KMS-11 (cell line): ENCODE data around the gene GID4.

Source experiments
- H2AFZ ChIP-seq: fragments of 200-600 bp; sonication (generic); 2 replicates; pipeline ENCODE4 v1.6.1; 2016; ENCODE audit warnings: antibody characterized with exemption, mixed run types, low read depth
- H3K27ac ChIP-seq: fragments of 200-600 bp; sonication (generic); 2 replicates; pipeline ENCODE4 v1.6.1; 2016; ENCODE audit warnings: mild to moderate bottlenecking, mixed run types
- H3K27me3 ChIP-seq: fragments of 200-600 bp; sonication (generic); 2 replicates; pipeline ENCODE4 v1.6.1; 2017; ENCODE audit warnings: mild to moderate bottlenecking, low read depth, mixed run types, moderate library complexity; ENCODE audit not compliant: insufficient read depth
- H3K36me3 ChIP-seq: fragments of 200-600 bp; sonication (generic); 2 replicates; pipeline ENCODE4 v1.6.1; 2017; ENCODE audit warnings: mild to moderate bottlenecking, mixed run types; ENCODE audit not compliant: insufficient read depth
- H3K4me1 ChIP-seq: fragments of 200-600 bp; sonication (generic); 2 replicates; pipeline ENCODE4 v1.6.1; 2016; ENCODE audit warnings: mild to moderate bottlenecking, low read depth, mixed run types; ENCODE audit not compliant: poor library complexity, severe bottlenecking
- H3K4me2 ChIP-seq: fragments of 200-600 bp; sonication (generic); 2 replicates; pipeline ENCODE4 v1.7.0; 2016; ENCODE audit warnings: mild to moderate bottlenecking, mixed run types
- H3K4me3 ChIP-seq: fragments of 200-600 bp; sonication (generic); IDR thresholded peaks from 2 replicates; pipeline ENCODE4 v1.6.1; 2017; ENCODE audit warnings: low read depth, low read length, mixed read lengths; ENCODE audit not compliant: insufficient read depth
- H3K79me2 ChIP-seq: fragments of 200-600 bp; sonication (generic); 2 replicates; pipeline ENCODE4 v1.6.1; 2016; ENCODE audit warnings: low read depth, mixed run types; ENCODE audit not compliant: insufficient read depth
- H3K9ac ChIP-seq: fragments of 200-600 bp; sonication (generic); 2 replicates; pipeline ENCODE4 v1.6.1; 2016; ENCODE audit warnings: mild to moderate bottlenecking, mixed run types
- H4K20me1 ChIP-seq: fragments of 200-600 bp; sonication (generic); 2 replicates; pipeline ENCODE4 v1.6.1; 2016; ENCODE audit warnings: mild to moderate bottlenecking, mixed run types; ENCODE audit not compliant: insufficient read depth
- TF ChIP-seq, protein P1 (sequence below): fragments of 200-600 bp; sonication (generic); conservative IDR thresholded peaks from 2 replicates; pipeline ENCODE4 v1.6.1; 2017; ENCODE audit warnings: low read depth, mild to moderate bottlenecking, antibody characterized with exemption, low read length, moderate library complexity, mixed read lengths

Gene GID4

DNA sequence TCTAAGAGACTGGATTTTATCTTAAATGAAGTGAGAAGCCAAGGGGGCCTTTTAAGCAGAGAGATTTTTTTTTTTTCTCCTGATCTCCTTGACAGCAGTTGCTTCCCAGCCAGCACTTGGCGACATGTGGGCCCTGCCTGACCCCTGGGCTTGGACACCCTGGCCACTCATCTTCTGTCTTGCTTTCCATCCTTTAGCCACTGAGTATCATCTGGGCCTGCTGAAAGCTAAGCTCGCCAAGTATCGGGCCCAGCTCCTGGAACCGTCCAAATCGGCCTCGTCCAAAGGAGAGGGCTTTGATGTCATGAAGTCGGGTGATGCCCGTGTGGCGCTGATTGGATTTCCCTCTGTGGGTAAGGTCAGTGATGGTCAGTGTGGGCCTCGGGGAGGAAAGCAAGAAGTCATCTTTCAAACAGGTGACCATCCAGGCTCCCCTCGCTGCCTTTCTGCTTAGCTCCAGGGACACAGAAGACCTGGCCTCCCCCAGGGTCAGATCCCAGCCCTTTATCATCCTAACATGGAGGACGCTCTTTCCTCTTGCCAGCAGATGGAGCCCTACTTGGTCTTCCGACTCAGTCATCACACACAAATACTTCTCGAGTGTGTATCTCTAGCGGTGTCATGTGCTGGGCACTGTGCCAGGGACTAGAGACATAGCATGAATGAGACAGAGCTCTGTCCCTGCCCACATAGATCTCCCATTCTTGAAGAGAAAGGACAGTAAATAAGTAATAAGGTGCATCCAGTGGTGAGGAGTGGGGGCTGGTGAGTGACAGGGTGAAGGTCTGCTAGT is 54.6 kb downstream of the GID4 start:
- H3K4me3 ChIP-seq = no peak overlapping the region
- no peaks in the 10 kb centered on the region for H3K27me3 ChIP-seq
- H3K4me1 ChIP-seq = no peaks in the 10 kb centered on the region
- H3K4me2 ChIP-seq = no peak overlapping the region
- no peaks in the 10 kb centered on the region for H4K20me1 ChIP-seq
- H3K9ac ChIP-seq = no peak overlapping the region
- no peaks in the 10 kb centered on the region for H3K36me3 ChIP-seq
- TF ChIP-seq, protein P1, sequence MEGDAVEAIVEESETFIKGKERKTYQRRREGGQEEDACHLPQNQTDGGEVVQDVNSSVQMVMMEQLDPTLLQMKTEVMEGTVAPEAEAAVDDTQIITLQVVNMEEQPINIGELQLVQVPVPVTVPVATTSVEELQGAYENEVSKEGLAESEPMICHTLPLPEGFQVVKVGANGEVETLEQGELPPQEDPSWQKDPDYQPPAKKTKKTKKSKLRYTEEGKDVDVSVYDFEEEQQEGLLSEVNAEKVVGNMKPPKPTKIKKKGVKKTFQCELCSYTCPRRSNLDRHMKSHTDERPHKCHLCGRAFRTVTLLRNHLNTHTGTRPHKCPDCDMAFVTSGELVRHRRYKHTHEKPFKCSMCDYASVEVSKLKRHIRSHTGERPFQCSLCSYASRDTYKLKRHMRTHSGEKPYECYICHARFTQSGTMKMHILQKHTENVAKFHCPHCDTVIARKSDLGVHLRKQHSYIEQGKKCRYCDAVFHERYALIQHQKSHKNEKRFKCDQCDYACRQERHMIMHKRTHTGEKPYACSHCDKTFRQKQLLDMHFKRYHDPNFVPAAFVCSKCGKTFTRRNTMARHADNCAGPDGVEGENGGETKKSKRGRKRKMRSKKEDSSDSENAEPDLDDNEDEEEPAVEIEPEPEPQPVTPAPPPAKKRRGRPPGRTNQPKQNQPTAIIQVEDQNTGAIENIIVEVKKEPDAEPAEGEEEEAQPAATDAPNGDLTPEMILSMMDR = 0 out of 2 replicates have a peak, but pooled peaks have one; percentile 17
- no peak overlapping the region for H3K27ac ChIP-seq
- peaks cover 6% of the 10 kb centered on the region; the same call in 1 of the 2 replicates for H3K79me2 ChIP-seq
- no peak overlapping the region for H2AFZ ChIP-seq

DNA sequence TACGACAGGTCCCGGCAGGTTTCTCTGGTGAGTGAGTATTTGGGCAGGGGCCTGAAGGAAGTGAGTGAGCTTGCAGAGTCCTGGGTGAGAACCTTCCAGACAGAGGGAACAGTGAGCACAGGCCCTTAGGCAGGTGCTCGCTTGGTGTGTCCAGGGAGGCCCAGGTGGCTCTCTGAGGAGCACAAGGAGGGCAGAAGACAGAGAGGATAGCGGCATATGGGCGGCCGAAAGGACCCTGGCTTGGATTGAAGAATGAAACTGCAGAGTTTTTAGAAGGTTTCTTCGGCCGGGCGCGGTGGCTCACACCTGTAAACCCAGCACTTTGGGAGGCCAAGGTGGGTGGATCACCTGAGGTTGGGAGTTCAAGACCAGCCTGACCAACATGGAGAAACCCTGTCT is 55.2 kb downstream of the GID4 start:
- Histone ChIP-seq H3K4me1 (no peaks in the 10 kb centered on the region), H3K36me3 (no peaks in the 10 kb centered on the region), H3K4me3 (no peak overlapping the region), H2AFZ (no peak overlapping the region), H3K79me2 (0 out of 2 replicates have a peak, but pooled peaks cover under 1% of the 10 kb centered on the region), H3K4me2 (no peak overlapping the region), H3K27ac (no peak overlapping the region), H3K27me3 (no peaks in the 10 kb centered on the region), H4K20me1 (no peaks in the 10 kb centered on the region), H3K9ac (no peak overlapping the region)
- TF ChIP-seq, protein P1 = no peak

DNA sequence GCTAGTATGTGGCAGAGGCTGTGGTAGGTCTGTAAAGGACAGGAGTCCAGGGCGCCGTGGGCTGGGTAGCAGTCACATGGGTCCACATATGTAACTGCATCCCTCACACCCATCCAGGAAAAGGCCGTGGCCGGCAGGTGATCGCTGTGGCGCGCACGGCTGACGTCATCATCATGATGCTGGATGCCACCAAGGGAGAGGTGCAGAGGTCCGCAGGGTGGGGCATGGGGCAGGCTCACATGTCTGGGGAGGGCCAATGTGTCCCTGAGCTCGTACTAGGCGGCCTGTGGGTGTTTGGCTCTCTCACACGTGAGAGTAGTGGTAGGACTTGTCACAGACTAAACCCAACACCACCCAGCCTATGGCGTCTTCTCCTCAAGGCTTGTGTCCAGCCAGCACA is 60.3 kb downstream of the GID4 start:
- no peaks in the 10 kb centered on the region for H3K36me3 ChIP-seq

DNA sequence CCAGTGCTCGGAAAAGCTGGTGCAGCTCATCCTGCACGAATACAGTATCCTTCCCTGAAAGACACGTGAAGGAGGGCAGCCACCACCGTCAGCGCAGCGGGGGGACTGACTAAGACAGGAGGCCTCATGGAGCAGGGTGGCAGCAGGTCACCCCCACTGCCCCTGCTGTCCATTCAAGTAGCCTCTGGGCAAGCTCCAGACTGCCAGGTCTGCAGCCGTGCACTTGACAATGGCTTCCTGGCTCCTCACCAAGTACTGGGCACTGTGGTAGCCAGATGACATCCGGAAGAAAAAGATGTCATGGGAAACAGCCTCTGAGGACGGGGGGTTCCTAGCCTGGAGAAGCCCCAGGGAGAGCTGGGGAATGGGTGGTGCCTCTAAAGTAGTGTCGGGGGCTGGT is 61.4 kb downstream of the GID4 start:
- no peaks in the 10 kb centered on the region for H3K4me1 ChIP-seq
- no peak overlapping the region for H3K27ac ChIP-seq
- H3K9ac ChIP-seq = no peak overlapping the region
- no peaks in the 10 kb centered on the region for H3K36me3 ChIP-seq
- no peak overlapping the region for H2AFZ ChIP-seq
- no peaks in the 10 kb centered on the region for H4K20me1 ChIP-seq
- H3K4me2 ChIP-seq = no peak overlapping the region
- H3K79me2 ChIP-seq = no peaks in the 10 kb centered on the region
- no peaks in the 10 kb centered on the region for H3K27me3 ChIP-seq
- TF ChIP-seq, protein P1 = no peak
- no peak overlapping the region for H3K4me3 ChIP-seq

More for the DNA sequence above, 60.3 kb downstream of the GID4 start:
- TF ChIP-seq, protein P1 = no peak
- Histone ChIP-seq H3K4me3 (no peak overlapping the region), H3K4me2 (no peak overlapping the region), H2AFZ (no peak overlapping the region), H3K27ac (no peak overlapping the region), H3K9ac (no peak overlapping the region), H3K79me2 (no peaks in the 10 kb centered on the region), H3K4me1 (no peaks in the 10 kb centered on the region), H3K27me3 (no peaks in the 10 kb centered on the region), H4K20me1 (no peaks in the 10 kb centered on the region)
